Activated CD8-positive, alpha-beta memory T cell treated with anti-CD3 and anti-CD28 coated beads, Interleukin-2, amount 50 U/mL, for 1 hour (primary cell): ENCODE results near the gene KHDRBS2.

Experiments used
- DNase-seq: peaks from one replicate; pipeline ENCODE4 v3.0.0-alpha.2; 2020; ENCODE audit errors: extremely low read depth

The KHDRBS2 gene

DNA sequence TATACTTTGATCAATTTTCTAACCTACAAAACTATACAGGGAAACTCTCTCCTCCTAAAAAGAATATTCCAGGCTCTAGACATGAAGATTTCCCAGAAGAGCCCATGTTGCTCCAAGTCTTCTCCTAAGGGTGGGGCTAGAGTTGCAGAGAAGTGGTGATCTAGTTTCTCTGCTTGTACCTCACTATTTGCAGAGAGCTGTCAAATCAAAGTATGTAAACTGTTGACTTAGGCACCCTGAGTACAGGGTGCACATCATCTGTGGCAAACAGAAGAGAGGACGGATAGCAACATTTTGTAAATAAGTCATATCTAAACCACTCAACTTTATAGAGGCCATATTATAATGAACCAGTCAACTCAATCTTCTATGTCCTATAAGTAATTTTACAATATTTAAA, 250.1 kb downstream of the KHDRBS2 start:
- DNase-seq, result no peak

DNA sequence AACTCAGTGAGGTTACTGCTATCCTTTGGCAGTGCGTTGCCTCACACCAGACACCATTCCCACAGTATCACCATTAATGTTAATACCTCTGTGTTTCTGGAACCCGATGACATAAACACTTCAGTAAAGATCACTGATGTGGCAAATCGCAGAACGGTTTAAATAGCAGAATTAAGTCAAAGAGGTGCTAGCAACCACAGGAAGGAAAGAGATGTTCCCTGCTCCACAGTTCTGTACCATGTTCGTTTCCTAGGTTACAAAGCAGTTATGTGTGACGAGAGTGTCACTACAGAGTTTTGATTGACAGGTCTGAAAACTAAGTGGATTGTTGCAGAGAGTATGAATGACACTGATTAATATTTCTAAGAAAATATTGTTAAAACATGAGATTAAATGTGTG, 272.3 kb downstream of the KHDRBS2 start:
- DNase-seq, result no peak

DNA sequence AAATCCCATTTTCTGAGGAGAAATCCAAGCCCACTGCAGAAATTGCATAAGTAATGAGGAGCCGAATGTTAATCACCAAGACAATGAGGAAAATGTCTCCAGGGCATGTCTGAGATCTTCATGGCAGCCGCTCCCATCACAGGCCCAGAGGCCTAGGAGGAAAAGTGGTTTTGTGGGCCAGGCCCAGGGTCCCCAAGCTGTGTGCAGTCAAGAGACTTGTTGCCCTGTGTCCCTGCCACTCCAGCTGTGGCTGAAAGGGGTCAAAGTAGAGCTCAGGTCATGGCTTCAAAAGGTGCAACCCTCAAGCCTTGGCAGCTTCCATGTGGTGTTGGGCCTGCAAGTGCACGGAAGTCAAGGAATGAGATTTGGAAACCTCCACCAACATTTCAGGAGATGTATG, 276.6 kb downstream of the KHDRBS2 start:
- no peak for DNase-seq

GRCh38 chr6:61989616-61990015, 296.4 kb downstream of the KHDRBS2 start:
- no peak for DNase-seq

DNA sequence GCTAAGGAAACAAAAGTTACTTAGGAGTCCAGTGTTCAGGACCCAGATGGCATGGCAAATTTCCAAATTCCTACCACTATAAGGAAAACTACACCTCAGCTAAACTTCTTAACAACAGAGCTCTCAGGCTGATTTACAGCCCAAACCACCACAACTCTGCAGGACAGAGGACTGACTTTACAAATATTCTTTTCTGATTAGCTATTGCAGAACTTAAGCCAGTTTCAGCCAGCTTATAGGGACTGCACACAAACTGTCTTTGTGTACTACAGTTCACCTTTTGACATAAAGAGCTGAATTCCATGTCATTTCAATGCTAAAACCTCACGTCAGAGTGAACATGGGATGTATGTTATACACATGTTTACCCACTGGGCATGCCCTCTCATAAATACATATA, 305.4 kb downstream of the KHDRBS2 start:
- no peak for DNase-seq

GRCh38 chr6:61977947-61978346, 308.1 kb downstream of the KHDRBS2 start:
- DNase-seq, result no peak

DNA sequence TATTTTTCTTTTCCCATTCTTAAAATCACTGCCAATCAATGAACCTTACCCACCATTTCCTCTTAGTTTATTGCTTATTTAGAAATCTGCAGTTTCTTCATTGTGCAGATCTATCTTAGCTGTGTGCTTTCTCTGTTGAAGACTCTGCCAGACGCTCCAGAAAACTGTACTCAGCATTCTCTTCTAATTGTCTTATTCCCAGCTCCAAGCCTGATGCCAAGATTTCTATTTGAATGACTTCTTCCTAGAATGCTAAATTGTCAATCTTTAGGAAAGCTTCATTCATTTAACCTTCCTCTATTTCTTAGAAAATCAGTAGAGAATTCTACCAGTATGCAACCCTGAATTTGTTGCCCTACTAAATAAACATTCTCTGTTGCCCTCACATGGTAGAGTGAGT, 308.9 kb downstream of the KHDRBS2 start:
- no peak for DNase-seq

- DNase-seq, result no peak
These were observed 326.8 kb downstream of the KHDRBS2 start for GRCh38 chr6:61959196-61959595.

- no peak for DNase-seq
These were observed 332.2 kb downstream of the KHDRBS2 start for GRCh38 chr6:61953851-61954250.

DNA sequence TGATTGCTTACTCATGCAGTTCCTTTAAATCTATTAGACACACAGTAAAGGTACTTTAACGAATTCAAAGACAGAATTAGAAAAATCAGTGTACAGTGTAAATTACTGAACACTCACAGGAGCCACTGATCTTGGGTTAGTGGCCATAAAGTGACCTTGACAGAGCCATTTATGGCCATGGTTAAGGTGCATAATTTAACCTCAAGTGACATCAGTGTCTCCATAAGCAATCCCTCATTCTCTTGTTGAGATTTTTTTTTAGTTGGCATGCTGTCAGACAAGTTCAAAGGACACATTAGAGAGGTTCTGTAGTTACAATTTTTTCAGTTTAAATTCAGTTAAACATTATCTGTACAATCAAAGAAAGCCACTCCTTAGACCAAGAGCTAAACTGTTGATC, 334.4 kb downstream of the KHDRBS2 start:
- DNase-seq, result no peak

DNA sequence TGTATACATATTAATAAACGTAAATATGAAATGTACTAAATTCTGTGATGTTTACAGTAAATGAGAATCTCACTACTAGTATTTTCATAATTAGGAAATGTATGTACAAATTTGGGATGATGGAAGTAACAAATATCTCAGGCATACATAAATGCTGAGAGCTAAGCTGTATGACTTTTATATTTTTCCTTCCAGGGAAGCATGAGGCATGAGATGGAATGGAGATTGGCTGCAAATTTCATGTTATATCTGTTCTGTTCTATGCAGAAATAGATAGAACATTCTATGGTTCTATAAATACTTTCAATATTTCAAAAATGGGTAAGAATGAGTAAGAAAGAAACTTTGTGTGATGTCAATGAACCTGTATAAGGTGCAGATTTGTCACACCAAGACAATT, 335.2 kb downstream of the KHDRBS2 start:
- no peak for DNase-seq

GRCh38 chr6:61949971-61950370, 336.1 kb downstream of the KHDRBS2 start:
- DNase-seq, result no peak

DNA sequence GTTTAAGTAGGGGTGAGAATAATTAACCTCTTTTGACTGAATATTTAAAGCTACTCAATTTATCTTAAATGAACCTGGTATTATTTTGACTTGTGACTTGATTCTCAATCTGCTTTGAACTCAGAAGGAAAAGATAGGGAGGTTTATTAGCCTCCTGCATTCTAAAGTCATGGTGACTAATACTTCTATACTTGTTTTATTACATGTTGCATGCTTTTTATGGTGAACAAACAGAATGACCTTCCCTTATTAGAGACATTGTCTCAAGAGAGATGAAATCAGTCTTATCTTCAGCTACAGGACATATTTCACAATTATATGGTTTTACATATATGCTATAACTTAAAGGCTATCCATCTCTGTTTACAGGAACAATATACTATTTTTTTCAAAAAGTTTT, 336.9 kb downstream of the KHDRBS2 start:
- DNase-seq, result no peak

DNA sequence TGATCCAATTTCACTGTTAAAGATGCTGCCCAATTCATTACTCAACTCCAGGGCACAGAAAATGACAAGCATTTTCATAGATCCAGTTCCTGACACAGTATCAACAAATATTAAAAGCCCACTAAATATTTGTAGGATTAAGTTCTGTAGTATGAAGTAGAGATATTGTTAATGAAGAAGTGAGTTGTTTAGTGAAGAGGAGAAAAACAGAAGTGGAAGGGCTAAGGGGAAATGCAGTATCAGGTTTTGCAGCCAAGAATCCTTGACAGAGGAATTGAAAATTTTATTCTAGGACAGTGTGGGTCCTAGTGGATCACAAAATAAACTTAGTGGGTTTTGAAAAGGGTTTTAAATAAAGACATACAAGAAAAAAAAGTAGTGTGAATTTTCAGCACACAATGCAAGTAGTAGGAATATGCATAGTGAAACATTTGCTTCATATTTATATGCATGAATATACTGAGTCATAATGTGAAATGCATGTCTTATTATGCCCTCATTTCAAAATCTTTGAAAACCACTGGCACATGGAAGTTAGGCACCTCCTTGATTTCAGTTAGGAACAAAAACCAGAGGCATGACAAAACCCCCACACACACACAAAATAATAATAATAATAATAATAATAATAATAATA, 338.6 kb downstream of the KHDRBS2 start:
- DNase-seq, result no peak

DNA sequence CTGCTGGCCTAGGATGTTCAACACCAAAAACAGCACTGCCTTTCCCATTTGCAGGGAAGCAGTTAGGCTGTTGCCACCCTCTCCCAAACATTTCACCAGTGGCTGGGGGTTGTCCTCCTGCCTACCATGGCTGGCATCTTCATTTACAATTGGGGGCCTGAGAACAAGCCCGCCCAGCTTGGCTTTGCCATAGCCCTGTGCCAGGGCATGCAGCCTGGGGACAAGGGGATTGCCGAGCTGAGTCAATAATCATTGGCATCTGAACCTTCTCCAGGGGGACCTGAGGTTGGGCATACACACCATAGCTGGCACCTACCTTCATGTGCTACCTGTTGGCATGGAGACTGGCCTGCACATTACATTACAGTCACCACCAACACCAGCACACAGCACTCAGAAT, 345.1 kb downstream of the KHDRBS2 start:
- DNase-seq, result no peak

DNA sequence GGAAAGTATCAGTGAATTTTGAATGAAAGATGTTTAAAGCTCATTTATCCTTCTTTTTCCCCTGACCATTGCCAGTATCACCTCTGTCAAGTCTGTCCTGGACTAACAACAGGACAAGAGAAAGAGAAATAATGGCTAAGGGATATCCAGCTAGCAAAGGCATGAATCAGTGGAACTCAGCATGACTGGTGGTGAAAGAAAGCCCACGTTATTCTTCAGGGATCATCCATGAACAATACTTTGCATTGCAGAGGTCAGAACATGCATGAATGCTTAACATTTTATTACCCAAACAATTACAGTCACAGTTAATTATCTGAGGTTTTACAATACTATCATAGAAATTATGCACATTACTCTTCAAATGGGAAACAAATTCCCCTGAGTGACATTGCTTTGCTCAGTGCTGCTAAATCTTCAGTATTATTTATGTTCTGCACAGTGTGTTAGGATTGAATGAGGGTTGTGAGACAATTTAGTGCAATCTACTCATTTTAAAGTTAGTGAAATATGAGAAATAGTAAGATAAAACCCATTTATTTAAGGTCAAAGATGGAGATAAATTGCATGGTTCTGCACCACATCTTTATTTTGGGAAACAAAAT, 350.7 kb downstream of the KHDRBS2 start:
- no peak for DNase-seq

- no peak for DNase-seq
These were observed 376.5 kb downstream of the KHDRBS2 start for GRCh38 chr6:61909486-61909885.

GRCh38 chr6:61901748-61902147, 384.3 kb downstream of the KHDRBS2 start:
- DNase-seq, result no peak

DNA sequence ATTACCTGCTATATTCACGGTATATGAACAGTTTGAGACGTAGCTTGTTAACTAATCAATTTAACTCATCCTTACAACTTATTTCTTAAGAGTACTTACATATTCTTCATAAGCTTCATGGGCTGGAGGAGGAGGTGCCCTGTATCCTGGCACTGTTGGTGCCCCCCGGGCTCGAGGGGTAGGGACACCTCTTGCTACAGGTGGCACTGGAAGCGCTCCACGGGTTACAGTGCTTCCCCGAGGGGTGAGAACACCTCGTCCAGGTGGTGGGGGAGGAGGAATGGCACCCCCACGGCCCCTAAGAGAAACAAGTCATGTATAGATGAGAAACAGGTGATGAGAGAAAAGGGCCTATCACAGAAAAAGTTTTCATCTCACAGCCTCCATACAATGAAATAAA, 391.5 kb downstream of the KHDRBS2 start:
- no peak for DNase-seq

DNA sequence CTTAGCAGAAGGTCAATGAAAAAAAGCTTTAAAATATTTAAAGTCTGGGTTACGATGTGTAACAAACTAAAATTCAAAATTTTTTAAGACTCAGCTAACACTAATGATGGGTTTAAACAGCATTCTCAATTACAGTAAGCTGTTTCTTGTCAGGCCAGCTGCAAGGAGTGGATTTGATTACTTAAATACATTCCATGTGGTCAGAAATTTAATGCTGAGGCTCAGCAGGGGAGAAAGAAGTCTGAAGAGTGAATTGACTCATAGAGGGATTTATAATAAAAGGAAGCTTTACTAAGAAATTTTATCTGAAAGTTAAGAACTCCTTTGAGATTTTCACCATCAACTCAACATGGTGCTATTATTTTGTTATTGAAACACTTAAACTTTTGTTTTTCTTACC, 398.6 kb downstream of the KHDRBS2 start:
- no peak for DNase-seq

DNA sequence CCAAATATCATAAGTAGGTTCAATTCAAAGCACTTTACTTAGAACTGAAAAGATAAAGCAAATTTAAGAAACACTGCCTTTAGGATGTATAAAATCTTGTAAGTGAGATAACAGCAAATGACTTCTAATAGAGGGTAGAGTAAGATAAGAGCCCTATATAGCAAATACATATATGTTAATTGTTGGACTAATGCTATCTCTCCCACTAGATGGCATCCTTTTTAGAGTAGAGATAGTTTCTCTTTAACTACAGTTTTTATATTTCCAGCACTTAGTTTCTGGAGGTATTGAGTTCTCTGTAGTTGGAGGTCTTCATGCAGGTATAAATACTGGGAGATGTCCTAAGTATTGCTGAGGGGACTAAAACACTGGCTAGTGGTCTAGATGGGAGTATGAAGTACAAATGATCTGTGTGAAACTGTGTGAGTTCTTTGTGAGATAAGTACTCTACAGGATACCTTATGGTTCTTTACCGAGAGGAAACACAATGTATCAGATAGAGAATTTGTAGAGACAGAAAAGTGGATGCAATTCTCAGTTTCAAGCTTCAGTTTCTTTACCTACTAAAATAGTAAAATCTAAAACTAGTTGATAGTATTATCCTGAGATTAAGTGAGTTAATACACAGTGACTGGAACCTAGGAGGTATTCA, 399.3 kb downstream of the KHDRBS2 start:
- DNase-seq, result no peak

- DNase-seq, result no peak
These were observed 416.2 kb downstream of the KHDRBS2 start for GRCh38 chr6:61869632-61870400.
